Stimulated activated CD4-positive, alpha-beta T cell treated with anti-CD3 and anti-CD28 coated beads, Interleukin-1b, Interleukin-23, amount 100 ng/mL, for 4 hours (primary cell): ENCODE measurements around the gene LRRC1.
"Not testable (repeated sequence)": the region's sequence is repeated elsewhere in the genome, so short reads cannot be mapped to it uniquely, and the experiment has no call there.

Source experiments
- DNase-seq, 2 donors: peaks; one replicate each; pipeline ENCODE4 v3.0.0-alpha.2; 2020; ENCODE audit warnings: low read depth in 2 of 2

LRRC1 gene

DNA sequence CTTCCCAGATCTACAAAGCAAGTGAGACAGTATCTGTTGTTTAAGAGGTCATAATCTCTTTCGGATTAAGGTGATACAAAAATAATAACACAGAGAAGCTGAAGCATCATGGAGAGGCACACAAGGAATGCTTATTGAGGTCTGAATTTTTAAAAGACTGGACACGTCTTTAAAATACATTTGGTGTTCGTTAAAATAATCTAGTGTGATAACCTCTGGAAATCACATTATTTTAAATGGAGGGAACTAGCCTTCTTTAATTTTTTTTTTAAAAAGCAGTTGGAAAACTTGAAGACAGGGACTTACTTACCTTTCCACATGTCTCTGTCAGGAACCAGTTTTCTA lies 1.9 kb upstream of the LRRC1 start:
- DNase-seq, result no peak

- DNase-seq, result peak in 1 of 2 donors; percentile 5
These were observed 1.3 kb upstream of the LRRC1 start for GRCh38 chr6:53793318-53794136.

DNA sequence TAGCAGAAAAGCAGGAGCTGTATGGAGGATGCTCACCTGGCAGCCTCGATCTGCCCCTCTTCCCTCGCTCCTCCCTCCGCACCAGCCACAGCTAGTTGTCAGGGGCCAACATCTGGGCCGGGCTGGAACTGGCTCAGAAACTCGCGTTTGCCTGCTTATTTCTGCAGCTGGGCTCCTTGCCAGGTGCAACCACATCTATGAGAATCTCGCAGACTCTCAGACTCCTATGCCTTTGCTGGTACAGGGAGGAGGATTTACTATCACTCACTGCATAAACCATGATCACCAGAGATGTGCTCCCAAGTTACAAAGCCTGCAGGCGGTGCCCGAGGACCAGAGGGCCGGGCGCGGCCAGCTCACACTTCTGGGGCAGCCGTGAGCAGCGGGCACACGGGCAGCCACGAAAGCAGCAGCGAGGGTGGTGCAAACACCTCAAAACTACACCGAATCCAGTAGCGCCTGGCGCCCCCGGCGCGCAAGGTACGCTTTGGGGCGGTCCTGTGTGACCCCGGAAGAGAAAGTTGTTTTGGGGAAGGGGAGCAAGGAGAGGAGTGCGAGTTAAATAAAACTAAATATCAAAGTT lies 577 bp upstream of the LRRC1 start:
- peak; percentile 20 to 23 for DNase-seq

DNA sequence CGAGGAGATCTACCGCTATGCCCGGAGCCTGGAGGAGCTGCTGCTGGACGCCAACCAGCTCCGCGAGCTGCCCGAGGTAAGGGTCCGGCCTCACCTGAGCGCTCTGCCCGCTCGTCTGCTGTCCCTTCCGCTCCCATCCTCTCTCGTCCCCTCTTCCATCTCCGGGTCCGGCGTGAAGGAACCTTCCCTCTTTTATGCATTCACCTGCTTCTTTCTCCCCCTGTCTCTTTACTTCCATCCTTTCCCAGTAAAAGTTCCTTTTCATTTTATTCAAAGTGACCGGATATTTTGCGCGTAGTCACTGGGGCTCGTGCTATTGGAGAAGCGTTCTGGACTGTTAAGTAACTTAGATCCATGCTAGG lies 516 bp downstream of the LRRC1 start:
- no peak for DNase-seq

DNA sequence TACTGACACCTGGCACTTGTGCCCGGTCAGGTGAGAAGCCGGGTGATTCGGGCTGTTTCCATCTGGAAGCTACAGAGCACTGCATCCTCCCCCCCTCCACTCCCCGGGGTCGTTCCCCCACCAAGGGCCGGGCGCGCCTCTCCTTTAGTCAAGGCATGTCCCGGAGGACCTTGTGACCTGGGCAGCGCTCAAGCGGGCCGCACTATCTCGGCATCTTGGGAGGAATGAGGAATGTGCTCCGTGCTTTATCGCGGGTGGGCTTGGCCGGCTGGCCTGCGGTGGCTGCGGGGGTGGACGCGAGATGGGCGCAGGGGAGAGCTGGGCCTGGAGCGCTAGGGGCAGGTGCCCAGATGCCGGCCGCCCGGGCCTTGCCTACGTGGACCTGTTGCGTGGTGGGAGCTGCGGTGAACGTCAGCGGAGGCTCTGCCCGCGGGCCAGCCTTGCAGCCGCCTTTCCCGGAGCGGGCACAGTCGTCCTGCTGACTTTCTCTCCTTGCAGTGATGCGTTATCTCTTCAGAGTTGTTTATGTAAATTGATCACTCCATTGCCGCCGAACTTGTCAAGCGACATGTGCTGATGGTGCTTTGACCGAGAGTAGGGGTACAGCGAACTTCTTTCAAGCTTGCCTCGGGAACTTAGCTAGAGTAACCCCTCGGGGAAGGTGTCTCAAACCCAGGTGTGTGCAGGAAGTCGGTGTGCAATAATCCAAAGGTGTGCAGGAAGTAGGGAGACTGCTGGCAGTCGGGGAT lies 1.1 kb downstream of the LRRC1 start:
- peak in 1 of 2 donors; percentile 5 for DNase-seq

GRCh38 chr6:53796451-53796780 lies 1.6 kb downstream of the LRRC1 start:
- no peak for DNase-seq

DNA sequence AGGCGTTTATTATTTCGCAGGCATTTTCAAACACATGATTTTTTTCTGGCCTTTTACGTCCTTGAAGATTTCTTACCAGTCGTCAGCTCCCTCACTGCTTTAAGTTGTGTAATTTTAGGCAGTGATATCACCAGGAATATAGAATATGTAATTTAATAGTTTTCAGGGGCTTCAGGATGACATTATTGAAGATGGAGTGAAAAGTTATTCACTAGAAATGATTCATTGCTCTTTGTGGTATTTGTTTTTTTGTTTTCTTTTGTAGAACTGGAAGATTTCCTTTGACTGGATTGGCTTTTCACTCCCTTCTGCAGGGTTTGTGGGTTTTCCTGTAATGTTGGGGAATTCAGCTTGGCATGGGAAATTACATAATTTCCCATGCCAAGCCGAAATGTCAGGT lies 2.0 kb downstream of the LRRC1 start:
- DNase-seq, result no peak

DNA sequence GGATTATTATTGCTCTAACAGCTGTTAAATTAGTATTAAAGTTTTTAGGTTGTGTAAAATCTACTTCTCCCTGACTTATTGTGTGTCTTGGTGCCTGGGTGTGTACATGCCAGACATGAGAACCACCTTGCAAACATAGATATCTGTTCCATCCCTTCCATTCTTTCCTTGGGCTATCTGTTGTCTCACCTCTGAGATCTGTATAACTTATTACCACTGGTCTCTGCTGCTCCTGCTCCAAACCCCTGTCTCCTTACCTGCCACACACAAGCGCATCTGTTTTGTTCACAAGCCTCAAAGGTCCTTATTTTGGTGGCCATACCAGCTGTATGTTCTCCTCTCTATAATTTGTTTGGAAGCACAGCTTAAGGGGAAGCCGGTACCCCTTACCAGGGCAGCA lies 2.5 kb downstream of the LRRC1 start:
- no peak for DNase-seq

GRCh38 chr6:53799340-53799739 lies 4.5 kb downstream of the LRRC1 start:
- DNase-seq, result no peak

- no peak for DNase-seq
These were observed 6.2 kb downstream of the LRRC1 start for GRCh38 chr6:53801022-53801421.

DNA sequence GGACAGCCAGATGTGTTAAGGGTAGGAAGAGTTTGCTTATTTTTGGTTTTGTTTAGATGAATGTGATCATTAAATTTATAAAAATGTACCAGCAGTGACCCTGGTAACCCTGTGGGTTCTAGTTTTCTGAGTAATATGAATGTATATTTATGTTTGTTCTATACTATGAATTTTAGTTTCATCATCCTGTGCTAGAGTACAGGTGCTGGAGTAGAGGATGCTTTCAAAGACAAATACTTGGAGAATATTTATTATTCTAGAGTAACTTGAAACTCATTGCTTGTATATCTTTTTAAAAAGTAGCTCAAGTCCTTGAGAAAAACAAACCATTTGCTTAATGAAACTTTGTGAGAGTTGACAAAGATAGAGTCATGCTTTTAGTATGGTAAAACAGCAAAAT lies 7.8 kb downstream of the LRRC1 start:
- no peak for DNase-seq

GRCh38 chr6:53803081-53803860 lies 8.5 kb downstream of the LRRC1 start:
- no peak for DNase-seq

DNA sequence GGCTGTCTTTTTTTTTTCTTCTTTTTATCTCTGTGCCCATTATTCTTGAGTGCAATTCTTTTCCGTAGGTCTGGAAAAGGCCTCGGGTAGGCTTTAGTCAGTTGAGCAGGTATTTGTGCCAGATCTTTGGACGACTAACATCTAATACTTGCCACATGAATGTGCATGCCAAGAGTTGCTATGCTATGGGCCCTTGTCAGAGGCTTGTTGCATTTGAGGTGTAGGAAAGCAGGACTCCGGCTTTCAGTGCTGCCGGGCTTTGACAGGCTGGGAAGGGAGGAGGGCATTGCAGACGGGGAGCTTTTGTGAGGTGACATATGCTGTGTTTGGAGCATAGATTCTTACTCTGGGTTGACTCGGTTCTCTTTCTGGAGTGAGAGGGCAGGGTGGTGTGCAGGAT lies 10.2 kb downstream of the LRRC1 start:
- no peak for DNase-seq

DNA sequence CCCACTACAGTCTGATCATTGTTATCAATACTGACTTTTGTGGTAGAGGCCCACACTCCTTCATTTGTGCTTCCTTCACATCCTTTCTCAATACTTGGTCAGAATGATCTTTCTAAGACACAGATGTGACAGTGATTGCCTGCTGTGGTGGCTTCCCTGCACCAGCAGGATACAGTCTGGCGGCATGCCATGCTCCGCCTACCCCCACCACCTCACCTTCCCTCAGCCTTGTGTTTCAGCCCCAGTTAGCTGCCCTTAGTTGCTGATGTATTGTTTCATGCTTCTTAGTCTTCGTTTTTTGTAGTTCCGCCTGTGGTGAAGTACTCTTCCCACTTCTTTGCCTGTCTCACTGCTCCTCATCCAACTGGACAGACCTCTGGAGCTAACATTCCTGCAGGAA lies 10.9 kb downstream of the LRRC1 start:
- DNase-seq, result no peak

DNA sequence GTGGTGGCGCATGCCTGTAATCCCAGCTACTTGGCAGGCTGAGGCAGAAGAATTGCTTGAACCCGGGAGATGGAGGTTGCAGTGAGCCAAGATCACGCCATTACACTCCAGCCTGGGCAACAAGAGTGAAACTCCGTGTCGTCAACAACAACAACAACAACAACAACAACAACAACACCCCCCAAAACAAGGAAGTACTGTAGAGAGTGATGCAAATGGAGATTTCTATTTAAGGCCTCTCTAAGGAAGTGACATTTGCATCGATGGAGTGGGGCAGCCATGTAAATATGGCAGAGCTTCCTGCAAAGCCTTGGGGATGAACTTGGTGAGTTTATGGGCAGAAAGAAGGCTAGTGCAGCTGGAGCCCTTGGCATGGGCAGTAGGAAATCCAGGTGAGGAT lies 12.8 kb downstream of the LRRC1 start:
- DNase-seq, result not testable (repeated sequence)

GRCh38 chr6:53808302-53808881 lies 13.6 kb downstream of the LRRC1 start:
- no peak for DNase-seq

DNA sequence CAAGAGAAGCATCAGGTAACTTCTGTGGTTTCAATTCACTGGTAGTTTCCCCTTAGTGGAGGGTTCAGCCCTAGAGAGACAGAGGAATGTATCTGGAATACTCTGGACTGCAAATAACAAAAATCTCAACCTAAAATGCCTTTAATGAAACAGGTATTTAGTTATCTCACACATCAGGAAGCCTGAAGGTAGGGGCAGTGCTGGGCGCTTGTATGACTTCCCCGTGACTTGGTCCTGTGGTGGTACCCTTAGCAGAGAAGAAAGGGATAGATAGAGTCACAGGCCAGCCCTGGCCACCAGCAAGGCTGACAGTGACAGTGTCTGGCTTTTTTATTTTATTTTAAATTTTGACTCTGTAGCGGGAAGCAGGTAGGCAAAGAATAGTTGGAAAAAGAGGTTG lies 14.9 kb downstream of the LRRC1 start:
- DNase-seq, result no peak

GRCh38 chr6:53811082-53811481 lies 16.3 kb downstream of the LRRC1 start:
- DNase-seq, result no peak

DNA sequence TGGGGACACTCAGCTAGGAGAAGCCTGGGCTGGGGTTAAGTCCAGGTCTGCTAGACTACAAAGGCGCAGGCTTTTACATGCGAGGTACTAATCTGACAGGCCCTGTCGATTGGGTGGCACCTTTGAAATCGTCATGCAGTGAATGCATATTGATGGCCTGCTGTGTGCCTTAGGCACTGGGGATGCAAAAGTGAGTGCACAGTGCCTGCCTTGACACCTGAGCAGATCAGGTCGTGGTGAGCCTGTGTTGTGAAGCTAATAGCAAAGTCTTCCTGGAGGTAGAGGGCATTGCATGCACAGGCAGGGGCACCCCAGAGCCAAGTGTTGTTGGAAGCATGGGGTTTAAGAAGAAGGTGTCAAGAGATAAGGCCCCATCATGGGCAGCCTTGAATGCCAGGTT lies 16.9 kb downstream of the LRRC1 start:
- DNase-seq, result no peak

DNA sequence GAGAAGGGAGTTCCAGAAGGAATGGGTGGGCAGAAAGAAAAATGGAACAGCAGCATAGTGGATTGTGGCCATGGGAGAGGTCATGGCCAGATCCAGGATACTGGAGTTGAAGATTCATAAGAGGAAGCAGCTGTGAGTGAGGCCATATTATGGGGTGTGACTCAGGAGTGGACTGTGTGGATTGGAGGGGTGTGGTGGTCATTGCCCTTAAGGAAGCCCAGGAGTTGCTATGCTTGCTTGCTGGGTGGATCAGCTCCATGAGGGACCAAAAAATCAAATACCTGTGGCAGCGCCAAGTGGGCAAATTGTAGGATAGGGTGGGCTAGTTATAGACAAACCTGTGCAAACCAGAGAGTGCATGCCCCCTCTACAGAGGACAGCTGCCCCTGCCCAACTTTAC lies 18.3 kb downstream of the LRRC1 start:
- DNase-seq, result no peak

DNA sequence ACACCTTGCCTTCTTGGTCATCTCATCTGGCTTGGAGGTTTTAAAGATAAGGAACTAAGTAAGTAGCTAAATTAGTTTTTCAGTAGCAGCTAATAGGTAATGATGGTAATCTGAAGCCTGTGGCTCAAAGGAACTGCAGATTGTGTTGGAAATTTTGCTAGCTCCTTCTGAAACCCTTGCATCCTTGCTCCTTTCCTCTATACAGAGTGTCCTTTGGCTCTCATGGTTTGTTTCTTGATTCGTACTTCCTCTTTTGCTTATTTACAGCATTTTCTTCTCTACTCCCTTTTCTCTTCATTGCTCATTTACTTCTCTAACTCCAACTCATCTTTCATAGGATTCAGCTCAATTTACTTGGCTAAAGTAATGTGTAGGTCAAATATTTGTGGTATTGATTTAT lies 19.0 kb downstream of the LRRC1 start:
- no peak for DNase-seq

GRCh38 chr6:53814353-53814752 lies 19.5 kb downstream of the LRRC1 start:
- DNase-seq, result no peak
